ENCODE data around the gene HDAC4.

The HDAC4 gene

GRCh38 chr2:239311132-239312040, 89.4 kb downstream of the HDAC4 start:
- no peak for DNase-seq (ENCODE audit: low read depth in 1 of 2, low spot score in 1 of 2)

- no peak for DNase-seq (ENCODE audit: low read depth in 1 of 2, low spot score in 1 of 2)
Observed at GRCh38 chr2:239310401-239311061, 90.3 kb downstream of the HDAC4 start.

GRCh38 chr2:239309398-239310245, 91.2 kb downstream of the HDAC4 start:
- no peak for DNase-seq (ENCODE audit: low read depth in 1 of 2, low spot score in 1 of 2)

- no peak for DNase-seq (ENCODE audit: low read depth in 1 of 2, low spot score in 1 of 2)
Observed at GRCh38 chr2:239308661-239309397, 92.0 kb downstream of the HDAC4 start.

GRCh38 chr2:239307921-239308613, 92.8 kb downstream of the HDAC4 start:
- no peak for DNase-seq (ENCODE audit: low read depth in 1 of 2, low spot score in 1 of 2)

- no peak for DNase-seq (ENCODE audit: low read depth in 1 of 2, low spot score in 1 of 2)
Observed at GRCh38 chr2:239307221-239307569, 93.6 kb downstream of the HDAC4 start.

- no peak for DNase-seq (ENCODE audit: low read depth in 1 of 2, low spot score in 1 of 2)
Observed at GRCh38 chr2:239306274-239307220, 94.3 kb downstream of the HDAC4 start.

GRCh38 chr2:239305771-239306170, 95.0 kb downstream of the HDAC4 start:
- no peak for DNase-seq (ENCODE audit: low read depth in 1 of 2, low spot score in 1 of 2)

GRCh38 chr2:239305222-239305575, 95.6 kb downstream of the HDAC4 start:
- no peak for DNase-seq (ENCODE audit: low read depth in 1 of 2, low spot score in 1 of 2)

- no peak for DNase-seq (ENCODE audit: low read depth in 1 of 2, low spot score in 1 of 2)
Observed at GRCh38 chr2:239304533-239305221, 96.1 kb downstream of the HDAC4 start.

- no peak for DNase-seq (ENCODE audit: low read depth in 1 of 2, low spot score in 1 of 2)
Observed at GRCh38 chr2:239303711-239304532, 96.9 kb downstream of the HDAC4 start.

- DNase-seq (ENCODE audit: low read depth in 1 of 2, low spot score in 1 of 2), result no peak
Observed at GRCh38 chr2:239302808-239303557, 97.8 kb downstream of the HDAC4 start.

GRCh38 chr2:239302083-239302807, 98.6 kb downstream of the HDAC4 start:
- DNase-seq (ENCODE audit: low read depth in 1 of 2, low spot score in 1 of 2), result no peak

GRCh38 chr2:239300871-239301735, 99.7 kb downstream of the HDAC4 start:
- DNase-seq (ENCODE audit: low read depth in 1 of 2, low spot score in 1 of 2), result no peak

GRCh38 chr2:239300242-239300641, 100.6 kb downstream of the HDAC4 start:
- no peak for DNase-seq (ENCODE audit: low read depth in 1 of 2, low spot score in 1 of 2)

Measured in activated T-helper 1 cell treated with anti-CD3 and anti-CD28 coated beads, Interleukin-2, amount 50 U/mL, for 16 hours (primary cell).